ENCODE results near the gene NEO1.

Gene NEO1

DNA sequence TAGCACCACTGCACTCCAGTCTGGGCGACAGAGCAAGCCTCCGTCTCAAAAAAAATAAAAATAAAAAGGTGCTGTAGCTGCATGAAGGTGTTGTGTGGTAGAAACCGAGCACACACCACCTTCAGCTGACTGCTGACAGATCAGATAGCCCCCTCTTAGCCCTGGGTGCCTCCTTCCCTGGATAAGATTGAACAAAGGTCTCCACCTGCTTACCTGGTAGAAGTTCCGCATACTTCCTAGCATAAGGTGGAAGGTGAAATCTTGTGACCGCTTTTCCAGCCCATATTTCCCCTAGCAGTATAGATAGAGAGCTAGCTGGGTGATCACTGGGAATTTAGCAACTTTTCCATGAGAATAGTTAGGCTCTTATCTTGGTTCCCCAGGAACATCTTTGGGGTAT, 18.7 kb upstream of the NEO1 start:
- TF ChIP-seq CSDC2 (CRISPR knock-in tag; IDR thresholded peaks at IDR 0.05) (no peak), ARNTL (CRISPR knock-in tag; IDR thresholded peaks at IDR 0.05; ENCODE audit: borderline replicate concordance, low read depth) (no peak), CREB5 (CRISPR knock-in tag; IDR thresholded peaks at IDR 0.05; ENCODE audit: low read depth) (no peak), TOX (CRISPR knock-in tag; IDR thresholded peaks at IDR 0.05; ENCODE audit: borderline replicate concordance) (no peak)
- ATAC-seq, result no peak

DNA sequence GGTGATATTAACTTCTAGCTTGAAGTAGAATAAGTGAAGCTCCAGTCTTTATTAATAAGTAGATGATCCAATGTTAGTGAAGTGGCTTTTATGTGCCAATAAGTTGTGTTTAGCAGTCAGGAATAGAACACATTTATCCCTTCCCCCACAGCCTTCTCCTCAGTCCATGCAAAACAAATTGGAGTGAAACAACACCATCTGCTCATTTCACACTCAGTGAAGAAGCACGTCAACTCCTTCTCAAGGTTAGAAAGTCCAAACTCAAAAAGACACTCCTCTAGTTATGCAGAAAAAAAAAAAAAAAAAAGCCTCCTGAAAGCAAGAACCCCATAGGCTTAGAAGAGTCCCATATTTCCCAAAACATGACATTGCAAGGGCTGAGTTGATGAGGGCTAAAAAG, 18.0 kb upstream of the NEO1 start:
- ATAC-seq, result no peak

GRCh38 chr15:73035221-73035620, 17.0 kb upstream of the NEO1 start:
- ATAC-seq, result no peak
- TF ChIP-seq RARB (CRISPR knock-in tag; IDR thresholded peaks at IDR 0.05) (no peak), PPARA (CRISPR knock-in tag; IDR thresholded peaks at IDR 0.05; ENCODE audit: borderline replicate concordance) (no peak), SNAI2 (CRISPR knock-in tag; IDR thresholded peaks at IDR 0.05) (no peak), TSHZ2 (CRISPR knock-in tag; IDR thresholded peaks at IDR 0.05) (no peak), ZNF8 (CRISPR knock-in tag; IDR thresholded peaks at IDR 0.05) (no peak), ISL1 (CRISPR knock-in tag; IDR thresholded peaks at IDR 0.05) (no peak), ZFP30 (CRISPR knock-in tag; IDR thresholded peaks at IDR 0.05) (no peak), ESRRG (CRISPR knock-in tag; IDR thresholded peaks at IDR 0.05) (no peak), ARNTL (CRISPR knock-in tag; IDR thresholded peaks at IDR 0.05; ENCODE audit: borderline replicate concordance, low read depth) (no peak), OSR1 (CRISPR knock-in tag; IDR thresholded peaks at IDR 0.05) (no peak), ZC3H10 (CRISPR knock-in tag; IDR thresholded peaks at IDR 0.05) (no peak), ZNF565 (CRISPR knock-in tag; conservative IDR thresholded peaks at IDR 0.05; ENCODE audit: low read depth) (no peak), GLIS3 (CRISPR knock-in tag; IDR thresholded peaks at IDR 0.05) (no peak)
- TF ChIP-seq, protein P1, sequence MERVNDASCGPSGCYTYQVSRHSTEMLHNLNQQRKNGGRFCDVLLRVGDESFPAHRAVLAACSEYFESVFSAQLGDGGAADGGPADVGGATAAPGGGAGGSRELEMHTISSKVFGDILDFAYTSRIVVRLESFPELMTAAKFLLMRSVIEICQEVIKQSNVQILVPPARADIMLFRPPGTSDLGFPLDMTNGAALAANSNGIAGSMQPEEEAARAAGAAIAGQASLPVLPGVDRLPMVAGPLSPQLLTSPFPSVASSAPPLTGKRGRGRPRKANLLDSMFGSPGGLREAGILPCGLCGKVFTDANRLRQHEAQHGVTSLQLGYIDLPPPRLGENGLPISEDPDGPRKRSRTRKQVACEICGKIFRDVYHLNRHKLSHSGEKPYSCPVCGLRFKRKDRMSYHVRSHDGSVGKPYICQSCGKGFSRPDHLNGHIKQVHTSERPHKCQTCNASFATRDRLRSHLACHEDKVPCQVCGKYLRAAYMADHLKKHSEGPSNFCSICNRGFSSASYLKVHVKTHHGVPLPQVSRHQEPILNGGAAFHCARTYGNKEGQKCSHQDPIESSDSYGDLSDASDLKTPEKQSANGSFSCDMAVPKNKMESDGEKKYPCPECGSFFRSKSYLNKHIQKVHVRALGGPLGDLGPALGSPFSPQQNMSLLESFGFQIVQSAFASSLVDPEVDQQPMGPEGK (CRISPR knock-in tag; IDR thresholded peaks at IDR 0.05; ENCODE audit: borderline replicate concordance), result no peak
- TF ChIP-seq, protein P2, sequence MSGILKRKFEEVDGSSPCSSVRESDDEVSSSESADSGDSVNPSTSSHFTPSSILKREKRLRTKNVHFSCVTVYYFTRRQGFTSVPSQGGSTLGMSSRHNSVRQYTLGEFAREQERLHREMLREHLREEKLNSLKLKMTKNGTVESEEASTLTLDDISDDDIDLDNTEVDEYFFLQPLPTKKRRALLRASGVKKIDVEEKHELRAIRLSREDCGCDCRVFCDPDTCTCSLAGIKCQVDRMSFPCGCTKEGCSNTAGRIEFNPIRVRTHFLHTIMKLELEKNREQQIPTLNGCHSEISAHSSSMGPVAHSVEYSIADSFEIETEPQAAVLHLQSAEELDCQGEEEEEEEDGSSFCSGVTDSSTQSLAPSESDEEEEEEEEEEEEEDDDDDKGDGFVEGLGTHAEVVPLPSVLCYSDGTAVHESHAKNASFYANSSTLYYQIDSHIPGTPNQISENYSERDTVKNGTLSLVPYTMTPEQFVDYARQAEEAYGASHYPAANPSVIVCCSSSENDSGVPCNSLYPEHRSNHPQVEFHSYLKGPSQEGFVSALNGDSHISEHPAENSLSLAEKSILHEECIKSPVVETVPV (CRISPR knock-in tag; IDR thresholded peaks at IDR 0.05), result no peak
- TF ChIP-seq, protein P3, sequence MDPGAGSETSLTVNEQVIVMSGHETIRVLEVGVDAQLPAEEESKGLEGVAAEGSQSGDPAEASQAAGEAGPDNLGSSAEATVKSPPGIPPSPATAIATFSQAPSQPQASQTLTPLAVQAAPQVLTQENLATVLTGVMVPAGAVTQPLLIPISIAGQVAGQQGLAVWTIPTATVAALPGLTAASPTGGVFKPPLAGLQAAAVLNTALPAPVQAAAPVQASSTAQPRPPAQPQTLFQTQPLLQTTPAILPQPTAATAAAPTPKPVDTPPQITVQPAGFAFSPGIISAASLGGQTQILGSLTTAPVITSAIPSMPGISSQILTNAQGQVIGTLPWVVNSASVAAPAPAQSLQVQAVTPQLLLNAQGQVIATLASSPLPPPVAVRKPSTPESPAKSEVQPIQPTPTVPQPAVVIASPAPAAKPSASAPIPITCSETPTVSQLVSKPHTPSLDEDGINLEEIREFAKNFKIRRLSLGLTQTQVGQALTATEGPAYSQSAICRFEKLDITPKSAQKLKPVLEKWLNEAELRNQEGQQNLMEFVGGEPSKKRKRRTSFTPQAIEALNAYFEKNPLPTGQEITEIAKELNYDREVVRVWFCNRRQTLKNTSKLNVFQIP (CRISPR knock-in tag; IDR thresholded peaks at IDR 0.05; ENCODE audit: borderline replicate concordance, low read depth), result no peak

More for the DNA sequence above, 18.0 kb upstream of the NEO1 start:
- TF ChIP-seq ZNF70 (CRISPR knock-in tag; IDR thresholded peaks at IDR 0.05) (no peak), BACH2 (CRISPR knock-in tag; IDR thresholded peaks at IDR 0.05; ENCODE audit: borderline replicate concordance) (no peak), ZFP3 (CRISPR knock-in tag; IDR thresholded peaks at IDR 0.05) (no peak), CREB5 (CRISPR knock-in tag; IDR thresholded peaks at IDR 0.05; ENCODE audit: low read depth) (no peak), SNAI2 (CRISPR knock-in tag; IDR thresholded peaks at IDR 0.05) (no peak), ISL1 (CRISPR knock-in tag; IDR thresholded peaks at IDR 0.05) (no peak), GLIS3 (CRISPR knock-in tag; IDR thresholded peaks at IDR 0.05) (no peak)
- TF ChIP-seq, protein P2 (CRISPR knock-in tag; IDR thresholded peaks at IDR 0.05), result no peak
- TF ChIP-seq, protein P3 (CRISPR knock-in tag; IDR thresholded peaks at IDR 0.05; ENCODE audit: borderline replicate concordance, low read depth), result no peak
